ENCODE measurements around the gene OR10V1. TPM values are rescaled to one million over a fixed set of nuclear protein-coding genes. Genes with fewer than 3 reads are reported as not detected.

The OR10V1 gene
- total RNA-seq, 1 donor from 2014 or later = not detected

DNA sequence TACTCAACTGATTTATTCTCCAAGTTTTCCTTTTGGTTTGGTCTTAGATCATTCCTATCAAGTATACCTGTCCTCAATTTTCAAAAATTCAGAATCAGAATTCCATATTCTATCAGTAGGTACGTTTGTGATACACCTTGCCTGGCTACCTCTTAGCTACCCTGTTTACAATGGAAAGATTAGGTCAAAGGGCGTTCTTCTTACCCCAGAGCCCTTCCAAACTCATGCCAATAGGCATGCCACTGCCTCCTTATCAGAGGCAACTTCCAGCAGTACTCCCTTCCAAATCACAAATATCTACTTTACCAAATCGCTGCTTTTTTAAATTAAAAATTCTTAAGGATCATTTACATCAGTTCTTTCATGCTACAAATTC is 45.8 kb downstream of the OR10V1 start:
- ATAC-seq = no peak

DNA sequence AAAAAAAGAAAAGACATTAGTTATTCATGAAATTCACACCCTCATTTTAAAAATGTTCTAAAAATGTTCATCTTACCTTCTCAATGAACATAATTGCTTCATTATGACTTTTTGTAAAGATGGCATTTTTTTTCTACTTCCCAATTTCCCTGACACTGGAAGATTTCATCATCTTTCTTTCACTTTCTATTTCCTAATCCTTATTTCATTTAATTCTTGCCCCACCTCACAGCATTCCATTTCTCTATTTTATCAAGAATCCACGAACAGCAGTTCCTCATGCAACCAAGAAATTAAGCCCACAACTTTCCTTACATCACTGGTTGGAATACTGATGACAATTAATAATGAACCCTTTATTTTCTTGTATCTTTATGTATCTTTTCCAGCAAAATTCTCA is 46.7 kb downstream of the OR10V1 start:
- ATAC-seq = no peak

Other genes starting within 250 kb of the OR10V1 start
- gene OR4D10, start 240.5 kb downstream of the OR10V1 start, total RNA-seq = not detected
- gene OR4D11, start 210.3 kb downstream of the OR10V1 start, total RNA-seq = not detected
- not detected for gene OR4D9, start 202.3 kb downstream of the OR10V1 start, total RNA-seq
- gene OSBP, start 98.1 kb downstream of the OR10V1 start, total RNA-seq = 24.0 TPM
- 20.6 TPM for gene PATL1, start 44.8 kb downstream of the OR10V1 start, total RNA-seq
- gene STX3, start 41.5 kb upstream of the OR10V1 start, total RNA-seq = 12.1 TPM
- 33.6 TPM for gene MRPL16, start 96.9 kb upstream of the OR10V1 start, total RNA-seq
- gene CBLIF, start 131.7 kb upstream of the OR10V1 start, total RNA-seq = not detected
- 45.8 TPM for gene TCN1, start 152.6 kb upstream of the OR10V1 start, total RNA-seq
- gene OOSP3, start 164.9 kb upstream of the OR10V1 start, total RNA-seq = not detected
- not detected for gene OOSP1, start 224.6 kb upstream of the OR10V1 start, total RNA-seq